Measurements from ENCODE around the gene SLC46A1. TPM values are rescaled to one million over a fixed set of nuclear protein-coding genes. Genes with fewer than 3 reads are reported as not detected.

SLC46A1 gene
- total RNA-seq = 3.2 and 8.1 TPM in 2 replicates

GRCh38 chr17:28405632-28406472, at the start of gene SLC46A1:
TSS of gene SLC46A1 (minus strand) at chr17:28406212. CDS start at chr17:28406114, 98 bp downstream.

GRCh38 chr17:28371245-28372202, 34.5 kb downstream of the SLC46A1 start, which contains the start of gene SARM1:
TSS of gene SARM1 (plus strand) at chr17:28371694. CDS start at chr17:28372033, 339 bp downstream.

GRCh38 chr17:28370035-28370743, 35.8 kb downstream of the SLC46A1 start, which contains the start of gene VTN:
TSS of gene VTN (minus strand) at chr17:28370307. CDS start at chr17:28370203, 104 bp downstream.

GRCh38 chr17:28364665-28365363, 41.2 kb downstream of the SLC46A1 start, which contains the start of gene SEBOX:
TSS of gene SEBOX (minus strand) at chr17:28365199. CDS start at chr17:28365151, 48 bp downstream.

GRCh38 chr17:28357061-28357900, 48.7 kb downstream of the SLC46A1 start, which contains the start of gene POLDIP2:
TSS of gene POLDIP2 (minus strand) at chr17:28357527. CDS start at chr17:28357448, 79 bp downstream.

Other genes starting within 250 kb of the SLC46A1 start
- 13.1 and 29.4 TPM in 2 replicates for gene TMEM97, start 87.0 kb downstream of the SLC46A1 start, total RNA-seq
- 49.0 and 52.6 TPM in 2 replicates for gene IFT20, start 70.7 kb downstream of the SLC46A1 start, total RNA-seq
- gene TNFAIP1, start 70.5 kb downstream of the SLC46A1 start, total RNA-seq = 17.3 and 28.0 TPM in 2 replicates
- gene POLDIP2, start 48.7 kb downstream of the SLC46A1 start, total RNA-seq = 95.6 and 104 TPM in 2 replicates
- gene SEBOX, start 41.0 kb downstream of the SLC46A1 start, total RNA-seq = not detected in 2 replicates
- gene VTN, start 35.9 kb downstream of the SLC46A1 start, total RNA-seq = 0.33 TPM in 1 of 2 replicates, not detected in the other
- gene SARM1, start 34.5 kb downstream of the SLC46A1 start, total RNA-seq = 6.1 and 9.4 TPM in 2 replicates
- gene SLC13A2, start 67.4 kb upstream of the SLC46A1 start, total RNA-seq = not detected in 2 replicates
- gene FOXN1, start 100.1 kb upstream of the SLC46A1 start, total RNA-seq = not detected in 2 replicates
- 18.0 and 43.2 TPM in 2 replicates for gene UNC119, start 146.4 kb upstream of the SLC46A1 start, total RNA-seq
- gene PIGS, start 165.3 kb upstream of the SLC46A1 start, total RNA-seq = 61.2 and 78.9 TPM in 2 replicates
- gene ALDOC, start 170.7 kb upstream of the SLC46A1 start, total RNA-seq = 72.4 and 98.9 TPM in 2 replicates
- gene SPAG5, start 192.8 kb upstream of the SLC46A1 start, total RNA-seq = 5.6 and 46.1 TPM in 2 replicates
- 5.1 and 5.8 TPM in 2 replicates for gene RSKR, start 208.0 kb upstream of the SLC46A1 start, total RNA-seq
- gene BLTP2, start 238.9 kb upstream of the SLC46A1 start, total RNA-seq = 154 and 173 TPM in 2 replicates